Measurements from ENCODE around the gene TOMM5. TPM values are rescaled to one million over a fixed set of nuclear protein-coding genes. Genes with fewer than 3 reads are reported as not detected.

The TOMM5 gene
- polyA plus RNA-seq, 1 donor from 2014 or later: 262 TPM

- no peaks in the 10 kb centered on the region for H3K79me2 ChIP-seq (replicated peaks; ENCODE audit: insufficient read depth, low read length)
- H3K4me2 ChIP-seq (ENCODE audit: low read length): no peak overlapping the region
- no peaks in the 10 kb centered on the region for H4K20me1 ChIP-seq (ENCODE audit: insufficient read depth)
- H3K27me3 ChIP-seq (ENCODE audit: insufficient read depth, low read depth, low read length): no peaks in the 10 kb centered on the region
- no peak overlapping the region for H3K4me3 ChIP-seq (ENCODE audit: low read length)
- H2AFZ ChIP-seq (ENCODE audit: low read depth, low read length): no peak overlapping the region
- no peaks in the 10 kb centered on the region for H3K9me3 ChIP-seq (ENCODE audit: low read length)
- no peak overlapping the region for H3K27ac ChIP-seq (ENCODE audit: low read length)
- no peak overlapping the region for H3K9ac ChIP-seq (ENCODE audit: low read length)
- no peaks in the 10 kb centered on the region for H3K9me2 ChIP-seq (ENCODE audit: insufficient read depth, low read length)
- TF ChIP-seq EZH2 (IDR thresholded peaks at IDR 0.05; ENCODE audit: borderline replicate concordance, insufficient read depth, low read length, poor library complexity, severe bottlenecking) (no peak), MXI1 (conservative IDR thresholded peaks at IDR 0.05; ENCODE audit: poor library complexity, severe bottlenecking) (no peak), TAF1 (IDR thresholded peaks at IDR 0.05; ENCODE audit: low read depth) (no peak), RAD21 (conservative IDR thresholded peaks at IDR 0.05) (no peak), SMC3 (conservative IDR thresholded peaks at IDR 0.05; ENCODE audit: poor library complexity) (no peak), CTCF (IDR thresholded peaks at IDR 0.05; ENCODE audit: poor library complexity, severe bottlenecking) (no peak), REST (IDR thresholded peaks at IDR 0.05; ENCODE audit: borderline replicate concordance) (no peak)
- H3F3A ChIP-seq (ENCODE audit: insufficient read depth, low read length, poor library complexity, severe bottlenecking): no peaks in the 10 kb centered on the region
- H3K36me3 ChIP-seq (ENCODE audit: insufficient read depth, low read length): no peaks in the 10 kb centered on the region
Measured at GRCh38 chr9:37543468-37543867, 48.9 kb downstream of the TOMM5 start.

- no peaks in the 10 kb centered on the region for H3K9me3 ChIP-seq (ENCODE audit: low read length)
- no peaks in the 10 kb centered on the region for H3K27me3 ChIP-seq (ENCODE audit: insufficient read depth, low read depth, low read length)
- no peaks in the 10 kb centered on the region for H3K36me3 ChIP-seq (ENCODE audit: insufficient read depth, low read length)
- TF ChIP-seq REST (IDR thresholded peaks at IDR 0.05; ENCODE audit: borderline replicate concordance) (no peak), MXI1 (conservative IDR thresholded peaks at IDR 0.05; ENCODE audit: poor library complexity, severe bottlenecking) (no peak), SMC3 (conservative IDR thresholded peaks at IDR 0.05; ENCODE audit: poor library complexity) (no peak), RAD21 (conservative IDR thresholded peaks at IDR 0.05) (no peak), TAF1 (IDR thresholded peaks at IDR 0.05; ENCODE audit: low read depth) (no peak), EZH2 (IDR thresholded peaks at IDR 0.05; ENCODE audit: borderline replicate concordance, insufficient read depth, low read length, poor library complexity, severe bottlenecking) (no peak), EP300 (conservative IDR thresholded peaks at IDR 0.05; ENCODE audit: poor library complexity, severe bottlenecking) (no peak), CTCF (IDR thresholded peaks at IDR 0.05; ENCODE audit: poor library complexity, severe bottlenecking) (no peak), POLR2AphosphoS5 (IDR thresholded peaks at IDR 0.05) (no peak)
- H4K20me1 ChIP-seq (ENCODE audit: insufficient read depth): no peaks in the 10 kb centered on the region
- no peak overlapping the region for H3K4me3 ChIP-seq (ENCODE audit: low read length)
- no peak overlapping the region for H3K27ac ChIP-seq (ENCODE audit: low read length)
- no peak overlapping the region for H3K4me2 ChIP-seq (ENCODE audit: low read length)
- H2AFZ ChIP-seq (ENCODE audit: low read depth, low read length): no peak overlapping the region
- no peaks in the 10 kb centered on the region for H3K9me2 ChIP-seq (ENCODE audit: insufficient read depth, low read length)
- H3K79me2 ChIP-seq (replicated peaks; ENCODE audit: insufficient read depth, low read length): no peaks in the 10 kb centered on the region
- H3F3A ChIP-seq (ENCODE audit: insufficient read depth, low read length, poor library complexity, severe bottlenecking): no peaks in the 10 kb centered on the region
- no peak overlapping the region for H3K9ac ChIP-seq (ENCODE audit: low read length)
Measured at GRCh38 chr9:37542895-37543294, 49.5 kb downstream of the TOMM5 start.

Measured in neural cell (in vitro differentiated cells).